Loucy (cell line): ENCODE results near the gene NKAIN4.

Experiments
- H2AFZ ChIP-seq: fragments of 200-600 bp; sonication (generic); 2 replicates; pipeline ENCODE4 v1.6.0; 2016; ENCODE audit warnings: antibody characterized with exemption, mild to moderate bottlenecking, low read length, moderate library complexity
- H3F3A ChIP-seq: fragments of 200-600 bp; 2 replicates; pipeline ENCODE4 v1.6.0; 2016; ENCODE audit warnings: antibody characterized with exemption, low read depth, mild to moderate bottlenecking
- H3K27me3 ChIP-seq: fragments of 200-600 bp; sonication (generic); 2 replicates; pipeline ENCODE4 v1.6.1; 2014; ENCODE audit warnings: low read length, mild to moderate bottlenecking; ENCODE audit not compliant: insufficient read depth, poor library complexity, severe bottlenecking
- H3K36me3 ChIP-seq: fragments of 200-600 bp; sonication (generic); 2 replicates; pipeline ENCODE4 v1.6.1; 2016; ENCODE audit warnings: low read length; ENCODE audit not compliant: insufficient read depth
- H3K4me1 ChIP-seq: fragments of 200-600 bp; sonication (generic); 2 replicates; pipeline ENCODE4 v1.5.1; 2014; ENCODE audit warnings: low read length, mild to moderate bottlenecking; ENCODE audit not compliant: insufficient read depth, poor library complexity, severe bottlenecking
- H3K4me2 ChIP-seq: fragments of 200-600 bp; sonication (generic); 2 replicates; pipeline ENCODE4 v1.6.0; 2014; ENCODE audit warnings: antibody characterized with exemption, low read length, low read depth, mild to moderate bottlenecking; ENCODE audit not compliant: poor library complexity, severe bottlenecking
- H3K4me3 ChIP-seq: fragments of 200-600 bp; sonication (generic); 2 replicates; pipeline ENCODE4 v1.5.1; 2014; ENCODE audit warnings: low read length, mild to moderate bottlenecking, mixed read lengths; ENCODE audit not compliant: poor library complexity, severe bottlenecking
- H3K79me2 ChIP-seq: fragments of 200-600 bp; sonication (generic); 2 replicates; pipeline ENCODE4 v1.6.1; 2014; ENCODE audit warnings: low read length; ENCODE audit not compliant: insufficient read depth
- H3K9ac ChIP-seq: fragments of 200-600 bp; sonication (generic); 2 replicates; pipeline ENCODE4 v1.6.0; 2014; ENCODE audit warnings: mild to moderate bottlenecking, low read depth, low read length, moderate library complexity; ENCODE audit not compliant: poor library complexity, severe bottlenecking
- H3K9me2 ChIP-seq: fragments of 200-600 bp; sonication (generic); replicated peaks from 2 replicates; pipeline ENCODE4 v1.6.1; 2016; ENCODE audit warnings: low read depth, low read length, mixed read lengths
- H3K9me3 ChIP-seq: fragments of 200-600 bp; sonication (generic); 2 replicates; pipeline ENCODE4 v1.6.1; 2014; ENCODE audit warnings: mild to moderate bottlenecking, antibody characterized with exemption, low read length, low read depth; ENCODE audit not compliant: insufficient read depth
- H4K20me1 ChIP-seq: fragments of 200-600 bp; sonication (generic); 2 replicates; pipeline ENCODE4 v1.6.0; 2014; ENCODE audit warnings: antibody characterized with exemption, low read length, mild to moderate bottlenecking; ENCODE audit not compliant: insufficient read depth, poor library complexity, severe bottlenecking
- EZH2phosphoT487 ChIP-seq: fragments of 200-600 bp; IDR thresholded peaks from 2 replicates; pipeline ENCODE4 v1.6.1; 2018; ENCODE audit warnings: antibody characterized with exemption, mild to moderate bottlenecking, moderate library complexity, borderline replicate concordance
- TF ChIP-seq, protein P1 (sequence below): fragments of 200-600 bp; sonication (generic); conservative IDR thresholded peaks from 2 replicates; pipeline ENCODE4 v1.5.1; 2014; ENCODE audit warnings: mild to moderate bottlenecking, antibody characterized with exemption, low read length

NKAIN4 gene

DNA sequence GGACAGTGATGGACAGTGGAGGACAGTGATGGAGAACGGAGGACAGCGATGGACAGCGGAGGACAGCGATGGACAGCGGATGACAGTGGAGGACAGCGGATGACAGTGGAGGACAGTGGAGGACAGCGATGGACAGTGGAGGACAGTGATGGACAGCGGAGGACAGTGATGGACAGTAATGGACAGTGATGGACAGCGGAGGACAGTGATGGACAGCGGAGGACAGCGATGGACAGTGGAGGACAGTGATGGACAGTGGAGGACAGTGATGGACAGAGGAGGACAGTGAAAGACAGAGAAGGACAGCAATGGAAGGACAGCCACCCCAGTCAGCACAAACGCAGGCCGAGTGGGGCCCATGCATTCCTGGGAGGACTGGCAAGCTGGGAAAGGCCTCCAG is 3.4 kb upstream of the NKAIN4 start:
- H3F3A ChIP-seq = no peaks in the 10 kb centered on the region
- no peaks in the 10 kb centered on the region for H3K27me3 ChIP-seq
- H2AFZ ChIP-seq = no peak overlapping the region
- peaks cover 4% of the 10 kb centered on the region for H3K4me1 ChIP-seq
- TF ChIP-seq, protein P1, sequence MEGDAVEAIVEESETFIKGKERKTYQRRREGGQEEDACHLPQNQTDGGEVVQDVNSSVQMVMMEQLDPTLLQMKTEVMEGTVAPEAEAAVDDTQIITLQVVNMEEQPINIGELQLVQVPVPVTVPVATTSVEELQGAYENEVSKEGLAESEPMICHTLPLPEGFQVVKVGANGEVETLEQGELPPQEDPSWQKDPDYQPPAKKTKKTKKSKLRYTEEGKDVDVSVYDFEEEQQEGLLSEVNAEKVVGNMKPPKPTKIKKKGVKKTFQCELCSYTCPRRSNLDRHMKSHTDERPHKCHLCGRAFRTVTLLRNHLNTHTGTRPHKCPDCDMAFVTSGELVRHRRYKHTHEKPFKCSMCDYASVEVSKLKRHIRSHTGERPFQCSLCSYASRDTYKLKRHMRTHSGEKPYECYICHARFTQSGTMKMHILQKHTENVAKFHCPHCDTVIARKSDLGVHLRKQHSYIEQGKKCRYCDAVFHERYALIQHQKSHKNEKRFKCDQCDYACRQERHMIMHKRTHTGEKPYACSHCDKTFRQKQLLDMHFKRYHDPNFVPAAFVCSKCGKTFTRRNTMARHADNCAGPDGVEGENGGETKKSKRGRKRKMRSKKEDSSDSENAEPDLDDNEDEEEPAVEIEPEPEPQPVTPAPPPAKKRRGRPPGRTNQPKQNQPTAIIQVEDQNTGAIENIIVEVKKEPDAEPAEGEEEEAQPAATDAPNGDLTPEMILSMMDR = no peak
- TF ChIP-seq EZH2phosphoT487 = no peak
- H3K4me2 ChIP-seq = no peak overlapping the region
- H3K79me2 ChIP-seq = no peaks in the 10 kb centered on the region
- H3K9ac ChIP-seq = no peak overlapping the region
- no peaks in the 10 kb centered on the region for H3K9me3 ChIP-seq
- H3K36me3 ChIP-seq = no peaks in the 10 kb centered on the region
- H4K20me1 ChIP-seq = no peaks in the 10 kb centered on the region
- no peak overlapping the region for H3K4me3 ChIP-seq
- H3K9me2 ChIP-seq = no peaks in the 10 kb centered on the region

DNA sequence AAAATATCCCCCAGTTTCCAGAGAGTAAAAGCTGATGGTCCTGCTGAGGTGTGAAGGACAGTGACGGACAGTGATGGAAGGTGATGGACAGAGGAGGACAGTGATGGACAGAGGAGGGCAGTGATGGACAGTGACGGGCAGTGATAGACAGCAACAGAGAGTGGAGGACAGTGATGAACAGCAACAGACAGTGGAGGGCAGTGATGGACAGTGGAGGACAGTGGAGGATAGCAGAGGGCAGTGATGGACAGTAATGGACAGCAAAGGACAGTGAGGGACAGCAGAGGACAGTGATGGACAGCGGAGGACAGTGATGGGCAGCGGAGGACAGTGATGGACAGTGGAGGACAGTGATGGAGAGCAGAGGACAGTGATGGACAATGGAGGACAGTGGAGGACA is 2.7 kb upstream of the NKAIN4 start:
- Histone ChIP-seq H3K4me1 (no peaks in the 10 kb centered on the region), H3K9me2 (no peaks in the 10 kb centered on the region), H3K36me3 (no peaks in the 10 kb centered on the region), H3K4me3 (no peak overlapping the region), H3K4me2 (no peak overlapping the region), H4K20me1 (no peaks in the 10 kb centered on the region), H3K27me3 (no peaks in the 10 kb centered on the region), H2AFZ (no peak overlapping the region), H3K9ac (no peak overlapping the region), H3F3A (no peaks in the 10 kb centered on the region), H3K79me2 (no peaks in the 10 kb centered on the region), H3K9me3 (no peaks in the 10 kb centered on the region)
- TF ChIP-seq EZH2phosphoT487 = no peak
- TF ChIP-seq, protein P1 = no peak

DNA sequence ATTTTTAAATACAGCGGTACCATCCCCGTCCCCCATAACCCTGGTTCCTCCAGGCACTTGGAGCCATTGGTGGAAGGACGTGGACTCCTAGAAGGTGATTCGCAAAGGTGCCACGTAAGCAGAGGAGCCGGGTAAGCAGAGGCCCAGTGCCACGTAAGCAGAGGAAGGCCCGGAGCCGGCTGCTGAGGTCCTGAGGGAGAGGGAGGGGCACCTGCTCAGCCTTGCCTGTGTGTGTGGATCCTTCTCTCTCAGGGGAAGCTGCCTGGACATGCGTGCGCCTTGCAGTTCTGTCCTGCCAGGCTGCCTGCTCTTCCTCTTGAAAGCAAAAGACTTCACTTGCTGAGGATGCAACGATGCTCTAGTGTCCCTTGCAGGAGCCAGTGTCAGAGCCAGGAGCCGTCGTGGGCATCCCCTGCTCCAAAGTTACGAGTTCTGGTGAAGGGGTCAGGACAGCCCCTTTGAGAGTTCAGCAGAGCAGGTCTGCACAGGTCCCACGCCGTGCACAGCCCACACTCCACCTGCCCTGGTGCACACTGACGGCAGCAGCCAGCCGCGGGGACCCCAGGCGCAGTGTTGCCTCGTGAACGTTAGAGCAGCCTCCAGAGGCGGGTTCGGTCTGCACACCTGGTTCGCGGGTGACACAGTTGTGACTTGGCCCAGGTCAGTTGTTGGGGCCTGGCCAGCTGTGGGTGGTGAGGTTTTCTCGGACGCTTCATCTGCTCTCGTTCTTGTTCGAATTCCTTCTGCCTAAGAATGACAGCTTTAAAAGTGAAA is 1.9 kb upstream of the NKAIN4 start:
- Histone ChIP-seq H3K4me2 (no peak overlapping the region), H2AFZ (no peak overlapping the region), H3K79me2 (no peaks in the 10 kb centered on the region), H3K9ac (no peak overlapping the region), H3K4me1 (no peaks in the 10 kb centered on the region), H4K20me1 (no peaks in the 10 kb centered on the region), H3K27me3 (no peaks in the 10 kb centered on the region), H3K4me3 (no peak overlapping the region), H3K9me3 (no peaks in the 10 kb centered on the region), H3K9me2 (no peaks in the 10 kb centered on the region), H3F3A (no peaks in the 10 kb centered on the region), H3K36me3 (no peaks in the 10 kb centered on the region)
- no peak for TF ChIP-seq EZH2phosphoT487
- TF ChIP-seq, protein P1 = no peak
